OCI-LY1 (cell line): ENCODE measurements around the gene ACVR2A.

Source experiments
- CTCF ChIP-seq: fragments of 200-600 bp; sonication (generic), shearing (Covaris generic); IDR thresholded peaks from 2 replicates; pipeline ENCODE4 v1.5.1; 2017; ENCODE audit warnings: mild to moderate bottlenecking, antibody characterized with exemption, low read length, moderate library complexity, mixed read lengths
- EZH2 ChIP-seq: fragments of 200-600 bp; sonication (generic), shearing (Covaris generic); IDR thresholded peaks from 2 replicates; pipeline ENCODE4 v1.8.0; 2017; ENCODE audit warnings: borderline replicate concordance, mixed run types, mild to moderate bottlenecking, antibody characterized with exemption, low read length, moderate library complexity, mixed read lengths

GRCh38 chr2:147855977-147856376 is 11.1 kb downstream of the ACVR2A start:
- TF ChIP-seq CTCF, result no peak
- TF ChIP-seq EZH2, result no peak
